Activated CD8-positive, alpha-beta memory T cell treated with anti-CD3 and anti-CD28 coated beads for 1 hour (primary cell): Measurements from ENCODE around the gene CACNA1S.
A peak's percentile ranks its signal among the peaks of the same experiment; 100 is the strongest.

Experiments used
- DNase-seq, 2 donors: peaks; one replicate each; pipeline ENCODE4 v3.0.0-alpha.2; 2020; ENCODE audit warnings: low read depth in 1 of 2; ENCODE audit errors: extremely low read depth in 1 of 2

The CACNA1S gene

DNA sequence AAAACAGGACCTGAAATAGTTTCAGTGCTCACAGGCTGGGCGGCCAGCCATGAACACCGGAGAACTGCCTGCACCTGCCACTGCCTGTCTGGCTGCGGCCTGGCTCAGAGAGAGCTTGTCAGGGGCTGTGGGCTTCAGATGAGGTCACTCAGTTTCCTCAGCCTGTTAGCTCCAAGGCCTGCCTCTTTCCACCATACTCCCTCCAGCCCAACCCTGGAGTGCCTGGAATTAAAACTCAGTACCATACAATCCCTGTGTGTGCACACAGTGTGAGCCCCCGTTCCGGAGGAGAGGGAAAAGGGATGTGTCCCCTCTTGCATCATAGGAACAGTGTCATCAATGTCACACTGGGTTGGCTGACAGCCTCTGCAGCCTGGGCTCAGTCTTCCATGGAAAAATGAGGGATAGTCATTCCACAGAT lies 16.2 kb downstream of the CACNA1S start:
- DNase-seq = no peak

- no peak for DNase-seq
Measured at GRCh38 chr1:201095581-201095980, 16.6 kb downstream of the CACNA1S start.

DNA sequence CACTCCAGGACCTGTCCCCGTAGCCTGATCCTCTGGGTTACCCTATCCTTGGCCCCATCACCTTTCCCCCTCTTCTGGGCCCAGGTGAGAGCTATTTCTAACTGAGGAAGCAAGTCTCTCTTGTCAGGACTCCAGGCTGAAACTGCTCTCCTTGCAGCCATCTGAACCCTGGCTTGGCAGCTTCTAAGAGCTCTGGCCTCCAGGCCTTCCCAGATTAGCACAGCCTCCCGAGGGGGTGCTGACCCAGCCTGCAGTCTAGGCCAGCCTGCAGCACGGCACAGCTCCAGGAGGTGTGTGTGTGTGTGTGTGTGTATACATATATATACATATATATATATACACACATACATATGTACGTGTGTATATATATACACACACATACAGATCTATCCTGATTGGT lies 17.4 kb downstream of the CACNA1S start:
- no peak for DNase-seq

DNA sequence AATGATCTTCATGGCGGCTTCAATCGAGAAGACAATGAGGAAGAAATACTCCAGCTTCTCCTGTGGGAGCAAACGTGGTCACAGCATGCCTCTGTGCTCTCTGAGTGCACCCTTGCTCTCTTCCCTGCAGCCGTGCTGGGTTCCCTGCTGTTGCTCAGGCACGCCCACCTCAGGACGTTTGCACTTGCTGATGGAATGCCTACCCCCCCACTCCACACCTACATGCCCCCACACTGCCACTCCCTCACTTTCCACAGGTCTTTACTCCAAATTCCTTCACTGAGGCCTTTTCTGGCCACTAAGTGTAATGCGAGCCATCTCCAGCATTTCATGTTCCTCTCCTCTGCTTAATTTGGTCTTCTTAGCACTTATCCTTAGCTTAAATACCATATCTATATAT lies 18.3 kb downstream of the CACNA1S start:
- no peak for DNase-seq

- no peak for DNase-seq
Measured at GRCh38 chr1:201093561-201093960, 18.7 kb downstream of the CACNA1S start.

- DNase-seq = no peak
Measured at GRCh38 chr1:201092738-201093137, 19.5 kb downstream of the CACNA1S start.

DNA sequence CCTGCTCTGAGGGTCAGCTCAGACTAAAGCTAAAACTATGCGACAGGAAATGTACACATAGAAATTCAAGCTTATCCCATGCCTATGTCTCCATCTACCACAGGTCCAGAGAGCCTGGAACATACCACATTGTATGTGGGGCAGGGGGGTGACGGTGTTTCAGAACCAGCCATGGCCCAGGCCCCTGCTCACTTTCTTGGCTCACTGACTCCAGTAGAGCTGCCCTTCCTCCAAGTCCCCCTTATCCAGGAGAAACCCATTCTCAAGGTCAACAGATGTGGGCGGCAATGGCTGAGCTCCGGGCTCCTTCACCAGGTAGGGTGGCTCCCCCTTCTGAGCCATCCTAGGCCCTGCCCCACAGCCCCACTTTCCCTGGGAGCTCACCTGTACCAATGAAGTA lies 21.0 kb downstream of the CACNA1S start:
- no peak for DNase-seq

- no peak for DNase-seq
Measured at GRCh38 chr1:201090541-201090940, 21.7 kb downstream of the CACNA1S start.

DNA sequence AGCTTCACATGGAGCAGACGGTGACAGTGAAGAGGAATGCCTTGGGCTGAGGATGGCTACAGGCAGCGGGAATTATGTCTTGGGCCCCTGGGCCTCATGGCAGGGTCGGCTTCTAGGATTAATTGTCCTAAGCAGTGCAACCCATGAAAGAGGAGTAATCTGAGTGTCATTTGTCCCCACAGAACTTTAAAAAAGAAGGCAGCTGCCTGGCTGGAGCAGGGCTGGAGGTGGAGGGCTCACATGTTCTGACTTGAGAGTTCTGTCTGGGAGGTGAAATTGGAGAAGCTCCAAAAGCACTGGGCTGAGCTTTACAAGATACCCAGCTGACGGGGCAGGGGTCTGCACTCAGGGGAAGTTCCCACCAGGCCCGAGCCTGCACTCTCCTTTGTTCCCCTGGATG lies 22.6 kb downstream of the CACNA1S start:
- no peak for DNase-seq

DNA sequence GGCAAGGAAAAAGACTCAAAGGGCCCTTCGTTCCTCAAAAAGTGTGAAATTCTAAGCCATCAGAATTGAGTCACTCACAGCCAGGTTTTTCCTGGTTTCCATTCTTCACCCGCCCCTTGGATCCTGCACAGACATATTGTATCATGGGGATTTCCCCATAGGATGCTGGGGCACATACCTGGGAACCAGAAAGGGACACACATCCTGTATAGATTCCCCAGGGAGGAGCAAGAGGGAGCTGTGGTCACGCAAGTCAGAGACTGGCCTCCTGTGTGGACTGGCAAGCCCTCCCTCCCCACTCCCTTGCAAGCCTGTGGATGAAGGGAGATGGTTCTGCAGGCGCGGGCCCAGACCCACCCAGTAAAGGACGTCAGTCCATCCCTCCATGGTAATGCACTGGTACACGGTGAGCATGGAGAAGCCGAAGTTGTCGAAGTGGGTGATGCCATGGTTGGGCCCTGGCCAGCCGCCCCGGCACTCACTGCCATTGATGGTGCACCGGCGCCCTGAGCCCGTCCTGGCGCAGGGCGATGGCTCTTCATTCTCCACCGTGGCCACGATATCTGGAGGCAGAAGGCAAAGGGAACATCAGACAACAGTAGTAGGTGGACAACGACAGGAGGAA lies 23.2 kb downstream of the CACNA1S start:
- no peak for DNase-seq

DNA sequence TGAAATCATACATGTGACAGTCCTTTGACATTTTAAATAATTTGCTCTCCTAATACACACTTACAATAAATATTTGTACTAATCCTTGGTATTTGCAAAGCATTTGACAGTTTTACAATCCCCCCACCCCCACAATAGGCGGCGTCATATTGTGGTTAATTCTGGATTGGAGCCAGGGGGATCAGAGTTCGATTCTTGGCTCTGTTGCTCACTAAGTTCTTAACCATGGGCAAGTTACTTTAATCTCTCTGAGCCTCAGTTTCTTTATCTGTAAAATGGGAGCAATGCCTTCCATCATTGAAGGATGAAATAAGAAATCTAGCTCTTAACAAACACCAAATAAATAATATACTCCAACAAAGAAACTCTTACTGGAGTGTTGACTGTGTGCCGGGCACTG lies 23.8 kb downstream of the CACNA1S start:
- no peak for DNase-seq

GRCh38 chr1:201085902-201086735 lies 26.1 kb downstream of the CACNA1S start:
- DNase-seq = peak in 1 of 2 donors; percentile 11

- DNase-seq = no peak
Measured at GRCh38 chr1:201084295-201084694, 27.9 kb downstream of the CACNA1S start.

- no peak for DNase-seq
Measured at GRCh38 chr1:201083741-201084140, 28.5 kb downstream of the CACNA1S start.

DNA sequence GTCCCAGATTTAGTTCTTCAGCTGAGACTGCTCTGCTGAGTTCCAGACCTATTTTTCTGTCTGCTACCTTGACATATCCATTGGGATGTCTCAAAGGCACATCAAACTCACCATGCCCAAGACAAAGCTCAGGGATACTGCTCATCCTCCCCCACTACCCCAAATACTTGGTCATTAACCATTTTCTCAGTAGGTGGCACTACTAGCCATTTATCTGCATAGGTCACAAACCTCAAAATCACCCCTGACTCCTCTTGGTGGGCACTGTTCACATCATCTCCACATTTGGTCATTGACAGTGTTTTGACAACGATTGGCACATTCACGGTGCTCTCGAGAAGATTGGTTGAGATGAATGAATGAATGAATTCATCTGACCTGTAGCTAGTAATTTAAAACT lies 32.1 kb downstream of the CACNA1S start:
- DNase-seq = no peak

- DNase-seq = no peak
Measured at GRCh38 chr1:201077736-201078135, 34.5 kb downstream of the CACNA1S start.

DNA sequence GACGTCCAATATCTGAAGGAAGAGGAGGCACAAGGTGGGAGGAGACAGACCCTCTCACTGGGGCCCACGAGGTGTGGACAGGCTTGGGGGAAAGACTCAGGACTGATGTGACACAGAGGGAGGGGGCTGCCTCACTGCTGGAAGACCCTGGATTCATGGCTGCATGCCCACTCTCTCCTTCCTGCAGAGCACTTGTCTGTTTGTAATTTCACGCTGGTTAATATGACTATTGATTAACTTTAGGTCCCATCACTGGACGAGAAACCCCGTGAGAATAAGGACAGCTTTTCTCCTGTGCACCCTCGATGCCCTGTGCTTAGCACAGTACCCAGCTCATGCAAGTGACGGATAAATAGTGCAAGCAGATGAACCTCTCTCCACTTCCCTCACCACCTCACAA lies 35.1 kb downstream of the CACNA1S start:
- DNase-seq = no peak

DNA sequence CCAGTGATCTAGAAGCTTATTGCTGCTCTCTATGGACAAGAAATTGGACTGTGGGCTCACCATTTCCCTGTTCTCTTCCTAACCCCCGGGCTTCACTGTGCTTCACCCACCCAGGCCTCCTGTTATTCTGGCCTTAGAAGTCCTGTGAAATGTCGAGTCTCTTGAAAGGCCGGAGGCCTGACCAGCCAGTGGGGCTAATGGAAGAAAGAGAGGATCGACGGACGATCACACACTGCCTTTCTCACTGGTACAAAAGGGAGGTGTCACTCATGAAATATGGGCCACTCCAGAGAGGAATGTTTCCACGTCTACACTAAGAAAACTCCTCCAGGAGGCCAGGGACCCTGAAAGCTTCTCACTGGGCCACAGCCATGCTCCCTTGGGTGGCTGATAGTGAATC lies 36.1 kb downstream of the CACNA1S start:
- no peak for DNase-seq

- no peak for DNase-seq
Measured at GRCh38 chr1:201074018-201074417, 38.2 kb downstream of the CACNA1S start.

DNA sequence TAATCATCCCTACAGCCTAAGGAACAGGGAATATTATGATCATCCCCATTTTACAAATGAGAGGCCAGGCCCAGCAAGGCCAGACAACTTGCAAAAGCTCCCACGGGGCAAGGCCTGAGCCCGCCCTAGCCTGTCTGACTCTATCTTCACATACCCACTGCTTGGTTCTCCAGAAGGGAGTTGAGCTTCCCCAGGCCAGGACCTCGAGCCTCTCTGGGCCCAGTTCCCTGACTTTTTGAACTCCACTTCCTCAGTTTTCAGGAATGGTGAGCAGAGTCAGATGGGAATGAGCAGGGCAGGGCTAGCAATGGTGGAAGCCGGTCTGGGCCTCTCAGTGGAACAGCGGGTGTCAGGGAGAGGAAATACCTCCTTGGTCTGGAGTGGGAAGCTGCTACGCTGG lies 39.3 kb downstream of the CACNA1S start:
- DNase-seq = no peak

DNA sequence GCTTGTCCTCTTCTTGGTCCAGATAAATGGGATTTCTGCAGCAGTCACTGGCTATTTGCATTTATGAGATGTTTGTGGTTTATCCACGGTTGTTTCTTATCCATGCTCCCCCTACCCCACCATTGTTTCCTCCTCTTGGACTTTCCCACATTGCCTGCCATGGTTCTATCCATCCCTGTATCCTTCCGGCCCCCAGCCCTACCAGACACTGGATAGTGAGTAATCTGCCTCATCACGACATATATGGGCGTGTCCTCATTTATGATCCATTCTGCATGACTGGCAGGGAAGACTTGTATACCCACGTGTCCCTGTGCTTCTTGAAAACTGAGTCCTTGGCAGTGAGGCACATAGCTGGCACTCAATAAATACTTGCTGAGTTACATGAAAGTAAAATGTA lies 40.1 kb downstream of the CACNA1S start:
- DNase-seq = no peak

GRCh38 chr1:201069636-201070035 lies 42.6 kb downstream of the CACNA1S start:
- DNase-seq = no peak

GRCh38 chr1:201068976-201069375 lies 43.2 kb downstream of the CACNA1S start:
- no peak for DNase-seq
